Measurements from ENCODE around the gene KAT6B.
"Not testable (repeated sequence)": the region's sequence is repeated elsewhere in the genome, so short reads cannot be mapped to it uniquely, and the experiment has no call there.

Gene KAT6B

GRCh38 chr10:75043256-75044131, 217.1 kb downstream of the KAT6B start:
- DNase-seq: peak; percentile 74

GRCh38 chr10:75048669-75049098, 222.3 kb downstream of the KAT6B start:
- peak; percentile 43 for DNase-seq

- peak; percentile 37 for DNase-seq
These were observed 223.1 kb downstream of the KAT6B start for GRCh38 chr10:75049316-75050148.

GRCh38 chr10:75050149-75050919, 223.9 kb downstream of the KAT6B start:
- DNase-seq: no peak

GRCh38 chr10:75051308-75051707, 224.9 kb downstream of the KAT6B start:
- no peak for DNase-seq

GRCh38 chr10:75055896-75056406, 229.6 kb downstream of the KAT6B start:
- DNase-seq: not testable (repeated sequence)

- no peak for DNase-seq
These were observed 231.3 kb downstream of the KAT6B start for GRCh38 chr10:75057680-75058079.

- DNase-seq: no peak
These were observed 231.8 kb downstream of the KAT6B start for GRCh38 chr10:75058161-75058560.

- no peak for DNase-seq
These were observed 235.5 kb downstream of the KAT6B start for GRCh38 chr10:75061709-75062505.

- DNase-seq: no peak
These were observed 236.3 kb downstream of the KAT6B start for GRCh38 chr10:75062506-75063299.

- no peak for DNase-seq
These were observed 237.2 kb downstream of the KAT6B start for GRCh38 chr10:75063461-75064230.

GRCh38 chr10:75065076-75065475, 238.7 kb downstream of the KAT6B start:
- no peak for DNase-seq

- DNase-seq: no peak
These were observed 239.9 kb downstream of the KAT6B start for GRCh38 chr10:75066271-75066670.

- no peak for DNase-seq
These were observed 240.9 kb downstream of the KAT6B start for GRCh38 chr10:75067272-75067671.

GRCh38 chr10:75068523-75068922, 242.1 kb downstream of the KAT6B start:
- DNase-seq: no peak

GRCh38 chr10:75070476-75070875, 244.1 kb downstream of the KAT6B start:
- no peak for DNase-seq

GRCh38 chr10:75070961-75071428, 244.6 kb downstream of the KAT6B start:
- no peak for DNase-seq

GRCh38 chr10:75071756-75072155, 245.4 kb downstream of the KAT6B start:
- DNase-seq: peak; percentile 38

- DNase-seq: no peak
These were observed 246.3 kb downstream of the KAT6B start for GRCh38 chr10:75072727-75073126.

- DNase-seq: peak; percentile 30
These were observed 247.0 kb downstream of the KAT6B start for GRCh38 chr10:75073442-75073841.

All from activated CD8-positive, alpha-beta memory T cell treated with anti-CD3 and anti-CD28 coated beads for 24 hours (primary cell).